Prostate gland (tissue), 2 donors: ENCODE measurements around the gene ACKR1.

Experiments used
- POLR2A ChIP-seq: fragments of 450-650 bp; IDR thresholded peaks from one replicate; pipeline ENCODE4 v1.6.1; 2016; ENCODE audit warnings: antibody characterized with exemption, mild to moderate bottlenecking
- POLR2AphosphoS5 ChIP-seq: sonication (generic); formaldehyde crosslinking; IDR thresholded peaks from one replicate; pipeline ENCODE4 v1.6.1; 2017; ENCODE audit warnings: antibody characterized with exemption
- TF ChIP-seq, protein P1 (sequence below), 4 experiments: fragments of 200-600 bp in 2 of 4; fragments of 450-650 bp in 2 of 4; sonication (generic) in 2 of 4; IDR thresholded peaks; 1 replicate in 3 of 4; 2 replicates in 1 of 4; pipeline ENCODE4 v1.5.1; 2016 to 2019; ENCODE audit warnings: antibody characterized with exemption in 4 of 4, mild to moderate bottlenecking in 2 of 4, moderate library complexity in 2 of 4

DNA sequence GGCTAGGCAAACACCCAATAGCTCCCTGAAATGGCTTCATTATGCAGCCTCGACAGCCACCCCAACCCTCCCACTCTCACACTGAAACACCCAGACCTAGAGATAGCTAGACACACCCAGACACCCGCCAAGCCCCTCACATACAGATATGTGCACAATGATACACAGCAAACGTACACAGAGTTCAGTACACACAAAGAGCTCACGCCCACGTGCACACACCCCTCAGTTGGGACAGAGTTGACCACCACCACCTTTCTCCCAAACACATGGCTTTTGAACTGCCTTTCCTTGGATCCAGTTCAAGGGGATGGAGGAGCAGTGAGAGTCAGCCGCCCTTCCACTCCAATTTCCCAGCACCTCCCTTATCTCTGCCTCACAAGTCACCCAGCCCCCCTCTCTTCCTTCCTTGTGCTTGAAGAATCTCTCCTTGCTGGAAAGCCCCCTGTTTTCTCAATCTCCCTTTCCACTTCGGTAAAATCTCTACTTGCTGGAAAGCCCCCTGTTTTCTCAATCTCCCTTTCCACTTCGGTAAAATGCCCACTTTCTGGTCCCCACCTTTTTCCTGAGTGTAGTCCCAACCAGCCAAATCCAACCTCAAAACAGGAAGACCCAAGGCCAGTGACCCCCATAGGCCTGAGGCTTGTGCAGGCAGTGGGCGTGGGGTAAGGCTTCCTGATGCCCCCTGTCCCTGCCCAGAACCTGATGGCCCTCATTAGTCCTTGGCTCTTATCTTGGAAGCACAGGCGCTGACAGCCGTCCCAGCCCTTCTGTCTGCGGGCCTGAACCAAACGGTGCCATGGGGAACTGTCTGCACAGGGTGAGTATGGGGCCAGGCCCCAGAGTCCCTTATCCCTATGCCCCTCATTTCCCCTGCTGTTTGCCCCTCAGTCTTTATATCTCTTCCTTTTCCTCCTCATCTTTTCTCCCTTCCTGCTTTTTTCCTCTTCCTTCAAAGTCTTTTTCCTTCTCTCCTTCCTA, at the start of gene ACKR1:
- TF ChIP-seq, protein P1, sequence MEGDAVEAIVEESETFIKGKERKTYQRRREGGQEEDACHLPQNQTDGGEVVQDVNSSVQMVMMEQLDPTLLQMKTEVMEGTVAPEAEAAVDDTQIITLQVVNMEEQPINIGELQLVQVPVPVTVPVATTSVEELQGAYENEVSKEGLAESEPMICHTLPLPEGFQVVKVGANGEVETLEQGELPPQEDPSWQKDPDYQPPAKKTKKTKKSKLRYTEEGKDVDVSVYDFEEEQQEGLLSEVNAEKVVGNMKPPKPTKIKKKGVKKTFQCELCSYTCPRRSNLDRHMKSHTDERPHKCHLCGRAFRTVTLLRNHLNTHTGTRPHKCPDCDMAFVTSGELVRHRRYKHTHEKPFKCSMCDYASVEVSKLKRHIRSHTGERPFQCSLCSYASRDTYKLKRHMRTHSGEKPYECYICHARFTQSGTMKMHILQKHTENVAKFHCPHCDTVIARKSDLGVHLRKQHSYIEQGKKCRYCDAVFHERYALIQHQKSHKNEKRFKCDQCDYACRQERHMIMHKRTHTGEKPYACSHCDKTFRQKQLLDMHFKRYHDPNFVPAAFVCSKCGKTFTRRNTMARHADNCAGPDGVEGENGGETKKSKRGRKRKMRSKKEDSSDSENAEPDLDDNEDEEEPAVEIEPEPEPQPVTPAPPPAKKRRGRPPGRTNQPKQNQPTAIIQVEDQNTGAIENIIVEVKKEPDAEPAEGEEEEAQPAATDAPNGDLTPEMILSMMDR (IDR thresholded peaks at IDR 0.05), result no peak
- TF ChIP-seq POLR2A (no peak), POLR2AphosphoS5 (no peak)
